Suprapubic skin (tissue), 4 donors: ENCODE data around the gene CFL2.

Experiments used
- CTCF ChIP-seq, 2 donors: fragments of 200-600 bp in 1 of 2; fragments of 450-650 bp in 1 of 2; sonication (generic) in 1 of 2; IDR thresholded peaks; one replicate each; pipeline ENCODE4 v1.5.1; 2016 to 2019; ENCODE audit warnings: antibody characterized with exemption in 2 of 2, mild to moderate bottlenecking in 1 of 2, moderate library complexity in 1 of 2
- EP300 ChIP-seq: sonication (generic); formaldehyde crosslinking; IDR thresholded peaks from one replicate; pipeline ENCODE4 v1.6.1; 2017; ENCODE audit warnings: antibody characterized with exemption
- POLR2A ChIP-seq, 2 donors: fragments of 450-650 bp; IDR thresholded peaks; one replicate each; pipeline ENCODE4 v1.6.1; 2017; ENCODE audit warnings: antibody characterized with exemption in 2 of 2, mild to moderate bottlenecking in 2 of 2, moderate library complexity in 2 of 2
- POLR2AphosphoS5 ChIP-seq, 3 donors: sonication (generic); formaldehyde crosslinking; IDR thresholded peaks; one replicate each; pipeline ENCODE4 v1.6.1; 2017; ENCODE audit warnings: antibody characterized with exemption in 3 of 3

- no peak for TF ChIP-seq CTCF (IDR thresholded peaks at IDR 0.05)
- no peak for TF ChIP-seq POLR2A (IDR thresholded peaks at IDR 0.05)
- no peak for TF ChIP-seq POLR2AphosphoS5 (IDR thresholded peaks at IDR 0.05)
- no peak for TF ChIP-seq EP300
These were observed 40.8 kb upstream of the CFL2 start for GRCh38 chr14:34755215-34755614.
